Adrenal gland (tissue), 5 donors: ENCODE results near the gene CIRBP.

Source experiments
- POLR2A ChIP-seq, 2 donors: fragments of 450-650 bp; IDR thresholded peaks; one replicate each; pipeline ENCODE4 v1.6.1; 2017; ENCODE audit warnings: antibody characterized with exemption in 2 of 2, mild to moderate bottlenecking in 2 of 2, moderate library complexity in 1 of 2
- TF ChIP-seq, protein P1 (sequence below), 6 experiments: fragments of 450-650 bp in 4 of 6; fragments of 200-600 bp in 2 of 6; sonication (generic) in 1 of 6; IDR thresholded peaks; 1 replicate in 5 of 6; 2 replicates in 1 of 6; pipeline versions ENCODE4 v1.5.1 to v1.8.0; 2016 to 2021; ENCODE audit warnings: antibody characterized with exemption in 6 of 6, mild to moderate bottlenecking in 2 of 6, moderate library complexity in 1 of 6
- donor health status: DM: no; HTN: no; CAD: no.

- TF ChIP-seq, protein P1, sequence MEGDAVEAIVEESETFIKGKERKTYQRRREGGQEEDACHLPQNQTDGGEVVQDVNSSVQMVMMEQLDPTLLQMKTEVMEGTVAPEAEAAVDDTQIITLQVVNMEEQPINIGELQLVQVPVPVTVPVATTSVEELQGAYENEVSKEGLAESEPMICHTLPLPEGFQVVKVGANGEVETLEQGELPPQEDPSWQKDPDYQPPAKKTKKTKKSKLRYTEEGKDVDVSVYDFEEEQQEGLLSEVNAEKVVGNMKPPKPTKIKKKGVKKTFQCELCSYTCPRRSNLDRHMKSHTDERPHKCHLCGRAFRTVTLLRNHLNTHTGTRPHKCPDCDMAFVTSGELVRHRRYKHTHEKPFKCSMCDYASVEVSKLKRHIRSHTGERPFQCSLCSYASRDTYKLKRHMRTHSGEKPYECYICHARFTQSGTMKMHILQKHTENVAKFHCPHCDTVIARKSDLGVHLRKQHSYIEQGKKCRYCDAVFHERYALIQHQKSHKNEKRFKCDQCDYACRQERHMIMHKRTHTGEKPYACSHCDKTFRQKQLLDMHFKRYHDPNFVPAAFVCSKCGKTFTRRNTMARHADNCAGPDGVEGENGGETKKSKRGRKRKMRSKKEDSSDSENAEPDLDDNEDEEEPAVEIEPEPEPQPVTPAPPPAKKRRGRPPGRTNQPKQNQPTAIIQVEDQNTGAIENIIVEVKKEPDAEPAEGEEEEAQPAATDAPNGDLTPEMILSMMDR (IDR thresholded peaks at IDR 0.05): no peak
- TF ChIP-seq POLR2A (IDR thresholded peaks at IDR 0.05): no peak
Observed at GRCh38 chr19:1256646-1257474, 12.3 kb upstream of the CIRBP start.
